Natural killer cell (primary cell): ENCODE measurements around the gene RGS6. TPM values are rescaled to one million over a fixed set of nuclear protein-coding genes. Genes with fewer than 3 reads are reported as not detected.

Experiments
- ATAC-seq, 3 donors: fragments of 150-1000 bp in 2 of 3; fragments of 200-7000 bp in 1 of 3; cut with Tn5 transposase; 1 replicate in 1 of 3; 2 replicates in 2 of 3; pipeline ENCODE4 v1.10.0; 2021; ENCODE audit warnings: mild to moderate bottlenecking in 2 of 3, moderate library complexity in 2 of 3
- DNase-seq, 2 donors: peaks; one replicate each; pipeline versions ENCODE4 v3.0.0 to v3.0.0-alpha.2; 2013 to 2021; ENCODE audit warnings: mixed read lengths in 1 of 2
- H3K27ac ChIP-seq: one replicate; pipeline ENCODE4 v1.5.1; 2013; ENCODE audit warnings: mild to moderate bottlenecking, low read length
- H3K27me3 ChIP-seq: one replicate; pipeline ENCODE4 v1.6.1; 2013; ENCODE audit warnings: low read length; ENCODE audit not compliant: control insufficient read depth, insufficient read depth
- H3K36me3 ChIP-seq: one replicate; pipeline ENCODE4 v1.6.1; 2013; ENCODE audit warnings: low read length; ENCODE audit not compliant: control insufficient read depth, insufficient read depth
- H3K4me1 ChIP-seq: one replicate; pipeline ENCODE4 v1.6.1; 2013; ENCODE audit warnings: low read length; ENCODE audit not compliant: control insufficient read depth, insufficient read depth
- H3K4me3 ChIP-seq: one replicate; pipeline ENCODE4 v1.5.1; 2013; ENCODE audit warnings: low read length
- H3K9me3 ChIP-seq: one replicate; pipeline ENCODE4 v1.6.1; 2013; ENCODE audit warnings: low read length; ENCODE audit not compliant: control insufficient read depth, insufficient read depth
- H3K27ac Mint-ChIP-seq, 2 donors: one replicate each; pipeline ENCODE4 v1.8.0; 2022; ENCODE audit warnings: mild to moderate bottlenecking in 2 of 2, mixed read lengths in 2 of 2, moderate library complexity in 1 of 2
- H3K27me3 Mint-ChIP-seq, 2 donors: one replicate each; pipeline ENCODE4 v1.8.0; 2022; ENCODE audit warnings: low read depth in 2 of 2, mixed read lengths in 2 of 2
- H3K36me3 Mint-ChIP-seq: one replicate; pipeline ENCODE4 v1.8.0; 2022; ENCODE audit warnings: mixed read lengths
- H3K4me1 Mint-ChIP-seq, 2 donors: one replicate each; pipeline ENCODE4 v1.8.0; 2022; ENCODE audit warnings: mixed read lengths in 2 of 2
- H3K4me3 Mint-ChIP-seq: one replicate; pipeline ENCODE4 v1.8.0; 2022; ENCODE audit warnings: mild to moderate bottlenecking, moderate library complexity, mixed read lengths
- H3K9me3 Mint-ChIP-seq, 2 donors: one replicate each; pipeline ENCODE4 v1.8.0; 2022; ENCODE audit warnings: mixed read lengths in 2 of 2
- WGBS: methylation state at CpG from one replicate; pipeline ENCODE4 v1.1.7; 2013; ENCODE audit warnings: missing lambda C conversion rate; ENCODE audit not compliant: insufficient coverage; 5-methylcytosine and 5-hydroxymethylcytosine counted together
- intact Hi-C: fragments of 100-400 bp; cut with micrococcal nuclease; formaldehyde crosslinking; loops from one replicate; pipeline ENCODE4 v1.14.2; 2022
- total RNA-seq, 4 donors: library from RNA; stranded (reverse); fragments of 120-200 nt in 1 of 4; gene quantifications; one replicate each; pipeline versions ENCODE4 v1.2.3 to v1.2.4, GENCODE V29; 2013 to 2022
- TF ChIP-seq, protein P1 (sequence below): fragments of 200-600 bp; IDR thresholded peaks from one replicate; pipeline ENCODE4 v1.8.0; 2022; ENCODE audit warnings: antibody characterized with exemption

The RGS6 gene
- total RNA-seq, 3 donors from 2014 or later (not counting 1 experiment from before 2014, with no cell fraction given) = 0.75 to 1.4 TPM; not detected in 1

DNA sequence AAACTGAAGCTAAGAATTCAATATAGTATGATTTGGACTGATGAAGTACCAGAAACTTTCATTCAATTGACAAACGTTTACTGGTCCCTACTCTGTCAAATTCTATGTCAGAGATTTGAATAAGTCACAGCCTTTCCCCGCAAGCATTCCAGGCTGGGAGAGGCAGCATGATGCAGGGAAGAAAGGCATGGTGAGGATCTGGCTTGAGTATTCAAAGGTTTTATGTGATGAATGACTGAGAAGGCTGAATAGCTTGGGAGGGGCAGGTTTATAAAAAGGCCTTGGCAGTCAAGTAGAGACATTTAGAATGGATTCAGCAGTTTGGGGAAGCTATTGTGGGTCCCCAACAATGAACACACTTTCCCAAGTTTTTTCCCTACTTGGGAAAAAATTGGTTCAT lies 529.8 kb downstream of the RGS6 start:
- Histone ChIP-seq H3K27ac (no peak overlapping the region), H3K27me3 (no peaks in the 10 kb centered on the region), H3K4me1 (no peaks in the 10 kb centered on the region), H3K36me3 (no peaks in the 10 kb centered on the region), H3K9me3 (no peaks in the 10 kb centered on the region), H3K4me3 (no peak overlapping the region)
- 94% methylated on average over 2 of the region's 2 CpGs for WGBS
- peaks cover 0 to 2% of the 10 kb centered on the region in 2 donors for H3K9me3 Mint-ChIP-seq
- DNase-seq = no peak
- H3K27ac Mint-ChIP-seq = no peak overlapping the region
- H3K4me1 Mint-ChIP-seq = no peaks in the 10 kb centered on the region
- H3K4me3 Mint-ChIP-seq = no peak overlapping the region
- TF ChIP-seq, protein P1, sequence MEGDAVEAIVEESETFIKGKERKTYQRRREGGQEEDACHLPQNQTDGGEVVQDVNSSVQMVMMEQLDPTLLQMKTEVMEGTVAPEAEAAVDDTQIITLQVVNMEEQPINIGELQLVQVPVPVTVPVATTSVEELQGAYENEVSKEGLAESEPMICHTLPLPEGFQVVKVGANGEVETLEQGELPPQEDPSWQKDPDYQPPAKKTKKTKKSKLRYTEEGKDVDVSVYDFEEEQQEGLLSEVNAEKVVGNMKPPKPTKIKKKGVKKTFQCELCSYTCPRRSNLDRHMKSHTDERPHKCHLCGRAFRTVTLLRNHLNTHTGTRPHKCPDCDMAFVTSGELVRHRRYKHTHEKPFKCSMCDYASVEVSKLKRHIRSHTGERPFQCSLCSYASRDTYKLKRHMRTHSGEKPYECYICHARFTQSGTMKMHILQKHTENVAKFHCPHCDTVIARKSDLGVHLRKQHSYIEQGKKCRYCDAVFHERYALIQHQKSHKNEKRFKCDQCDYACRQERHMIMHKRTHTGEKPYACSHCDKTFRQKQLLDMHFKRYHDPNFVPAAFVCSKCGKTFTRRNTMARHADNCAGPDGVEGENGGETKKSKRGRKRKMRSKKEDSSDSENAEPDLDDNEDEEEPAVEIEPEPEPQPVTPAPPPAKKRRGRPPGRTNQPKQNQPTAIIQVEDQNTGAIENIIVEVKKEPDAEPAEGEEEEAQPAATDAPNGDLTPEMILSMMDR = no peak
- intact Hi-C loops = no loop called here
- H3K27me3 Mint-ChIP-seq = peaks cover 0 to 2% of the 10 kb centered on the region in 2 donors
- no peak for ATAC-seq
- H3K36me3 Mint-ChIP-seq = no peaks in the 10 kb centered on the region

DNA sequence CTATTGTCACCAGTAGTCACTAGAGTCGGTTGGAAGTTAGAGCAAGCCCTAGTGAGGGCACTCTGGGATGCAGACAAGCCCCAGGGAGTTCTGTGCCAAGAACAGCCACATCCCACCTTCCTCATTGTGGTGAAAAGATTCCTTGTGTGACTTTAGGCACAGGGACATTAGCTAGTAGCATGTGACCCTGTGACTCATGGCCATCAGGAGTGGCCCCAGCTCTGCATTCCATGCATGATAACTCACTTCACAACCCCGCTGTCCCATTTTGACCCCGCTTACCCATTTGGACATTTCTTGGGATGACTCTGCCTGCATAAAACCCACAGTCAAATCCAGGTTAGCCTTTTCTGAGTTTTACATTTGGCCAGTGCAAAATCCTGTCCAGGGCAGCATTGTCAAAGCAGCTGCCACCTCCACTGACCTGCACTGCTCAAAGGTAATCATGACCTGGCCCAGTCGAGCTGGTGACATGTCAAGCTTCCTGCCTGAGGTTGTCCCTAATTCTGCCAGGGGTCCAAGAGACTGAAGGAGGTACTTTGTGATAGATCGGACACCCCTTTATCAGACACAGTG lies 531.1 kb downstream of the RGS6 start:
- Mint-ChIP-seq H3K4me3 (no peak overlapping the region), H3K27ac (no peak overlapping the region), H3K9me3 (peaks cover 0 to 2% of the 10 kb centered on the region in 2 donors), H3K27me3 (no peaks in the 10 kb centered on the region), H3K4me1 (no peaks in the 10 kb centered on the region), H3K36me3 (no peaks in the 10 kb centered on the region)
- Histone ChIP-seq H3K27ac (no peak overlapping the region), H3K4me3 (no peak overlapping the region), H3K27me3 (no peaks in the 10 kb centered on the region), H3K36me3 (no peaks in the 10 kb centered on the region), H3K4me1 (no peaks in the 10 kb centered on the region), H3K9me3 (no peaks in the 10 kb centered on the region)
- no peak for DNase-seq
- intact Hi-C loops = no loop called here
- no peak for ATAC-seq
- TF ChIP-seq, protein P1 = no peak
- WGBS = 95% methylated on average over 4 of the region's 5 CpGs

DNA sequence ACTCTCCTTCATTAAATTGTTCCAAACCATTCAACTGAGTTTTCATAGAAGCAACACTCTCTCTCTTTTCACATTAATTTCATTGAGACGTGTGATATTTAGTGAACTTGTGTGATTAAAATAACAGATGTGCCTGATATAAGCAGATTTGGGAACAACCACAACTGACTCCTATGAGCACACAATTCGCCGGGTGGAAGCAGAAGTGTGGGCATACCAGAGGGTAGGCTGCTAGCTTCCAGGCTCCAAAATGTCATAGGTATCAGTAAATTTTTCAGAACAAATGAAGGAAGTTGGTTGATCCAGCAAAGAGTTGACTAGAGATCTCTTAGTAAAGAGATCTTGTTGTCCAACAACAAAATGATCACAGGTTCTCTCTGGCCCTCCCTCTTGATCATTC lies 532.0 kb downstream of the RGS6 start:
- H3K4me1 ChIP-seq = no peaks in the 10 kb centered on the region
- Mint-ChIP-seq H3K9me3 (peaks cover 0 to 2% of the 10 kb centered on the region in 2 donors), H3K4me3 (no peak overlapping the region), H3K36me3 (no peaks in the 10 kb centered on the region), H3K27me3 (no peaks in the 10 kb centered on the region), H3K27ac (no peak overlapping the region), H3K4me1 (no peaks in the 10 kb centered on the region)
- no peaks in the 10 kb centered on the region for H3K27me3 ChIP-seq
- WGBS = 84% methylated on average over 3 of the region's 3 CpGs
- intact Hi-C loops = no loop called here
- no peak overlapping the region for H3K4me3 ChIP-seq
- TF ChIP-seq, protein P1 = no peak
- ATAC-seq (no peak), DNase-seq (no peak)
- H3K27ac ChIP-seq = no peak overlapping the region
- H3K9me3 ChIP-seq = no peaks in the 10 kb centered on the region
- H3K36me3 ChIP-seq = no peaks in the 10 kb centered on the region

DNA sequence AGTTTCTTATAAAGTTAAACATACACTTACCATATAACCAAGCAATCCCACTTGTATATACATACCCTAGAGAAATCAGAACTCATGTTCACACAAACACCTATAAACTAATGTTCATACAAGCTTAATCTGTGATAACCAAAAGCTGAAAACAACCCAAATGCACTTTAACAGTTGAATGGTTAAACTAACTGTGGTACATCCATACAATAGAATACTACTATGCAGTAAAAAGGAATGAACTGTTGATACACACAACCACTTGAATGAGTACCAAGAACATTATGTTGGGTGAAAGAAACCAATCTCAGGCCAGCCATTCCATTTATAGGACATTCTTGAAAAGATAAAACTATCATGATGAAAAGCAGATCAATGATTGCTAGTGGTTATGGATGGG lies 534.1 kb downstream of the RGS6 start:
- H3K4me3 Mint-ChIP-seq = no peak overlapping the region
- Histone ChIP-seq H3K4me1 (no peaks in the 10 kb centered on the region), H3K9me3 (no peaks in the 10 kb centered on the region), H3K36me3 (no peaks in the 10 kb centered on the region), H3K27ac (no peak overlapping the region), H3K27me3 (no peaks in the 10 kb centered on the region), H3K4me3 (no peak overlapping the region)
- intact Hi-C loops = no loop called here
- TF ChIP-seq, protein P1 = no peak
- peaks cover 0 to 2% of the 10 kb centered on the region in 2 donors for H3K9me3 Mint-ChIP-seq
- DNase-seq (no peak), ATAC-seq (no peak)
- no peaks in the 10 kb centered on the region for H3K36me3 Mint-ChIP-seq
- no peak overlapping the region for H3K27ac Mint-ChIP-seq
- no peaks in the 10 kb centered on the region for H3K4me1 Mint-ChIP-seq
- no peaks in the 10 kb centered on the region for H3K27me3 Mint-ChIP-seq
